Posterior vena cava (tissue), 2 donors: Measurements from ENCODE around the gene TSR1. TPM values are rescaled to one million over a fixed set of nuclear protein-coding genes. Genes with fewer than 3 reads are reported as not detected.
A peak's percentile ranks its signal among the peaks of the same experiment; 100 is the strongest.

Experiments used
- DNase-seq: peaks from one replicate; pipeline ENCODE4 v3.0.0-alpha.2; 2020; ENCODE audit warnings: low spot score
- intact Hi-C, 2 donors: fragments of 100-400 bp; cut with DNase I; formaldehyde crosslinking; loops; one replicate each; pipeline versions ENCODE4 v1.14.1 to v1.14.2; 2022 to 2023
- total RNA-seq, 2 donors: library from RNA; stranded (reverse); fragmentation: NEBNext Ultra II Directional; extraction: Animal tissue kit (Norgen Biotek cat#: 25700); gene quantifications; one replicate each; pipeline ENCODE4 v1.2.1, GENCODE V29; 2021
- donor health status: DM: yes; HTN: yes; CAD: no.
- donor health status: DM: yes; HTN: yes; CAD: no.

TSR1 gene
- total RNA-seq, 2 donors from 2014 or later: 20.8 to 24.0 TPM

DNA sequence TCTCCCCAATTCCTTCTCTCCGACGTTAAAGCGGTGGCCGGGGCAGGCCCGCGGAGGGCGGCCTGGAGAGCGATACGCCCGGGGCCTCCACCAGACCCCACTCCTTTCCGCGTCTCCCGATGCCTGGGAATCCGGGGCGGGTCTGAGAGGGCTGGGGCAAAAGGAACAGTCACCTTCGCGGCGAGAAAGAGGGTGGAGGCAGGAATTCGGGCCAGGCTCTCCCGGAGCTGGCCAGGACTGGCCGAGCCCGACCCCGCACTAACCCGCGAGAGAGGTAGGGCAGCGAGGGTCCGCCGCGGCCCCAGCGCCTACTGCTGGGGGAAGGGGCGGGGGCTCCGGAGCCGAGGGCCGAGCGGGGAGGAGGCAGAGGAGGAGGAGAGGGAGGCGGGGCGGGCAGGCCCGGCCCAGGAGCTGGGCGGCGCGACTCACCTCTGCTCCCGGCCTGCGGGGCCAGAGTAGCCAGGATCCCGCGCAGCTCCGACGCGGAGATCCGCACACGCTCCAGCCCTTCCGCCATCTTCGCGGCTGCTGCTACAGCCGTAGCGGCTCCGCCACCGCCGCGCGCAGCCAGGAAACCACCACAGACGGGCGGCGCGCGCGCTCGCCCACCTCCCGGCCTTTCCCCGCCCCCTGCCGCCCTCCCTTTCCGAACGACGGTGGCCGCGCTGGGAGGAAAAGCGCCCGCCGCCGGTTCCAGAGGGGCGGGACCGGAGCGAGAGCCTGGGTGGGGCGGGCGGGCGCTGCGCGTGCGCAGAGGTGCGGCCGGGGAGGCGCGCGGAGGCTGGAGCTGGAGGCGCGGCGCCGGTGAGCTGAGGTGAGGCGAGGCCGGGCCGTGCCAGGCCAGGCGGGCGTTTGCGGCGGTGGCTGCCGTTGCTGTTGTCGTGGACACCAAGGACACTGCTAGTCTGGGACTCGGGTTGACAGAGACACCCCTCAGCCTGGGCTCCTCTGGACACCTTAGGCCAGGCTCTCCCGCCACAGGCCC lies 32.8 kb downstream of the TSR1 start, which contains the start of the genes SMG6 and SRR:
Gene SMG6, minus strand, starts transcription at position 582 of the 985 bp plus-strand sequence. Its CDS starts 65 bp downstream, at position 517.
Gene SRR, plus strand, starts transcription at position 747 of the 985 bp plus-strand sequence. CDS start 11,611 bp downstream, outside the sequence.
- intact Hi-C loops: no loop called here
- DNase-seq: peak; percentile 98

DNA sequence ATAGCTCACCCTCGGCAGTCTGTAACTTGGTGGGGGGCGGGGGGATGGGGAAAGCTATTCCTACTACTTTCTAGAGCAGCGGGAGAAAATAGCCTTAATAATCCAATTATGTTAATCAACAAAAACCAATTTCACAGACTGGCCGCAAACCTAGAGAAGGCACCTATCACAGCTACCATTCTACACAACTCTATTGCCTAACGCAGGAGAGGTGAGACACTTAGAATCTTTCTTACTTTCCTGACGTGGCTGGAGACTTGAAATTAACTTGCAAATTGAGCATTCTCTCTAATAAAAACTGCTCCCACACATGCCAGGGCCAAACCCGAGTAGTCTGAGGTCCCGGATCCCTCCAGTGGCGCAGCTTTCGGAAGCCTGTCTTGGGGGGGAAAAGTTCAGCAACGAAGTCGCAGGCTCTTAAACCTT lies 33.5 kb downstream of the TSR1 start:
- DNase-seq: no peak
- intact Hi-C loops: no loop called here

DNA sequence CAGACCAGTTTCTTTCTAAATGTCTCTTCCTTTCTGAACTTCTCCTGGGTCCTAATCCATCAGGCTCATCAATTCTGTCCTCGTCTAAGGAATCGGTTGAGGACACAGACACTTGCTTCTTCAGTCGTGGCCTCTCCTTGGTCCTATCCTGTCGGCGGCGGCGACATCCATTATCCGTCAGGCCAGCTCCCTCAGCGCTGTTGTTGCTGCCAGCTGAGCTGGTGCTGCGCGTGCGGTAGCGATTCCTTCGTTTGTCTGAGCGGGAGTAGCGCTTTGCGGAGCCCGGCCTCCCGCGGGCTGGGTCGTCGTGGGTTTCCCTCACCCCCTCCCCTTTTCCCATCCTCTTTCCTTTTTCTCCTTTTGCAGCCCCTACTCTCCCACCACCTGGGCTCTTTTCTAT lies 36.5 kb downstream of the TSR1 start:
- DNase-seq: no peak
- intact Hi-C loops: no loop called here

DNA sequence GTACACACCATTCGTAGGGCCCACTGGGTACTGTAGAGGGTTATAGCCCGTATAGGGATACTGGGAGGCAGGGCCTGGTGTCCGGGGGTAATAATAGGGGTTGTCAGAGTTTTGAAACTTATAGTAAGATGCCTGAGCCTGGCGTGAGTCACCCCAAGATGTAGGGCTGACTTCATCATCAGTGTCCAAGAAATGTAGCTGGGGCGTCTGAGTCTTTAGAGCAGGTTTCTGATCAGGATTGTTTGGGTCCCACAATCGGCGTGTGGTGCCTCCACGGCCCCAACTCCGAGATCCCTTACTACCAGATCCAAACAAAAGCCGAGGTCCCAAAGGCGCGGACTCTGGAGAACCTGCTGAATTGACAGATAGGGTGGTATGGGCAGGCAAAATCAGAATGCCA lies 37.1 kb downstream of the TSR1 start:
- intact Hi-C loops: no loop called here
- DNase-seq: no peak

DNA sequence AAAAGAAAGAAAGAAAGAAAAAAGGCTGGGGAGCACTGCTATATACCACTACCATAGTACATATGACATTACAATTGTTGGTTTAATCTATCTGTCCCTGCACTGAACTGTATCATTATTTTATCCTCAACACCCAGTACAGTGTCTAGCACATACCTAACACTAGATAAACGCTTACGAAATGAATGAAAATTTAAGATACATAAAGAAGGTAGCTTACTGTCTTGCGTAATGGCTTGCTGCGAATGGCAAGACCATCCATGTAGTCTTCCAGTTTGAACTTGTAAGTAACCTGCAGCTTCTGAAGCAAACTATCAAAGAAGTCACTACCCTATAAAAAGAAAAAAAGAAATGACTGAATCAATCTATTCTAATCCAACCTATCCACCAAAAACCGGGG lies 39.2 kb downstream of the TSR1 start:
- intact Hi-C loops: no loop called here
- no peak for DNase-seq

DNA sequence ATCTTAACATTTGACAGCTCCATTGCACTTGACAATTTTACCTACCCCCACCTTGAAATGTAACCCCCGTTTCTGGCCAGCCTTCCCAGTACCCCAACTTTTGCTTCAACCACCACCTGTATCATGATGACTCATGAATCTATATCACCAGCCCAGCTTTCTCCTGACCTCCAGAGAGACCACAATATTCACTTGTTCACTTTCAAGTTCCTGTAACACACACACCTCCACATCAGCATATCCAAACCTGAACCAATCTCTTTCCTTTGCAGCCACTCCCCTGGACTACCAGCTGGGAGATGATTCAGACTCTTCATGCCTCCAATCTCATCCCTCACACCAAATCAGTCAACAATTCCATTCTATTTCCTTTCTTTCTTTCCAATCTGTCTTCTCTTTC lies 40.7 kb downstream of the TSR1 start:
- intact Hi-C loops: no loop called here
- DNase-seq: no peak

DNA sequence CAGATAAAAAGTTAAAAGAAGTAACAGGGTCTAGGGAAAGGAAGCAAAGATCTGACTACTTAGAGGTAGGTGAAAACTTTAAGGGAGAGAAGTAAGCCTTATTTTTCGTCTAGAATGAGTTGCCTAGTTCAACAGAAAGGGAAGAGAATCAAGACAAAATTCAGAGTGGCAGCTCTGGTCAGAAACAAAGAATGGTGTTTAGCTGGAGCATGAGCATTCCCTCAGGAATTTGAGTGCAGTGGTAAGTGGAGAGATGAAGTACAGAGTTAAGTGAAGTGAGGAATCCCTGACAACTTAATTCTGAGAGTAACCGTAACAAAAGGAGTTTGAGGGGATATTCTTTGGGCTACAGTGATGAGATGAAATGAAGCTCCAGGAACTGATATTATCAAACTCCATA lies 44.2 kb downstream of the TSR1 start:
- intact Hi-C loops: no loop called here
- no peak for DNase-seq

DNA sequence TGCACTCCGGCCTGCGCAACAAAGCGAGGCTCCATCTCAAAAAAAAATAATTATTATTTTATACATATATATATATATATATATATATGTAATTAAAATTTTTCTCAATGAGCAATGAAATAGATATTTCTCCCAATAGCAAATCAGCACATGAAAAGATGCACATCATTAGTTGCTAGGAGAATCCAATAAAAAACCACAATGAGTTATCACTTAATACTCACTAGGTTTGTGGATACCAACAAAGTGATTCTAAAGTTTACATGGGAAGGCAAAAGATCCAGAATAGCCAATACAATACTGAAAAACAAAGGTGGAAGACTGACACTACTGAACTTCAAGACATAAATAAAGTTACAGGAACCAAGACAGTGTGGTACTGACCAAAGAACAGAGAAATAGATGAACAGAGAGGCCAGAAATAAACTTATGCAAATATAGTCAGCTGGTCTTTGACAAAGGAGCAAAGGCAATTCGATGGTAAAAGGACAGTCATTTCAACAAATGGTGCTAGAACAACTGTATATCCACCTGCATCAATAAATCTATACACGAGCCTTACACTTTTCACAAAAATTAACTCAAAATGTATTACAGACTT lies 46.3 kb downstream of the TSR1 start:
- intact Hi-C loops: no loop called here
- DNase-seq: no peak

DNA sequence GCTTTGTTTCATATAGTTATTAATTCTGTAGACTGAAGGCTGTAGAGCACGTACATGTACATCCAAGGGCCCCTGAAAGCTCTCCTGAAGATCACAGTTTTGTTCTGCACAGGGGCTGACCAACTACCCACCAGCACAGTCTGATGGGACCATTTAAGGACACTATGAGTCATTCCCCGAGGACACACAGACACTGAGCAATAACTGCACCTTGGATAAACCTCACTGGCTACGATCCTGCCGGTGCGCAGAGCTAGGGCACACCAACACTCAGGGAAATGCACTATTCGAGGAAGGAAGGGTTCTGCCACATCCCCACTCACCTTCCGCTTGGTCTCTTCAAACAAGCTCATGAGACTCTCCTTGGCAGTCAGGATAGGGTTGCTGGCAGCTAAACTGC lies 53.0 kb downstream of the TSR1 start:
- intact Hi-C loops: no loop called here

DNA sequence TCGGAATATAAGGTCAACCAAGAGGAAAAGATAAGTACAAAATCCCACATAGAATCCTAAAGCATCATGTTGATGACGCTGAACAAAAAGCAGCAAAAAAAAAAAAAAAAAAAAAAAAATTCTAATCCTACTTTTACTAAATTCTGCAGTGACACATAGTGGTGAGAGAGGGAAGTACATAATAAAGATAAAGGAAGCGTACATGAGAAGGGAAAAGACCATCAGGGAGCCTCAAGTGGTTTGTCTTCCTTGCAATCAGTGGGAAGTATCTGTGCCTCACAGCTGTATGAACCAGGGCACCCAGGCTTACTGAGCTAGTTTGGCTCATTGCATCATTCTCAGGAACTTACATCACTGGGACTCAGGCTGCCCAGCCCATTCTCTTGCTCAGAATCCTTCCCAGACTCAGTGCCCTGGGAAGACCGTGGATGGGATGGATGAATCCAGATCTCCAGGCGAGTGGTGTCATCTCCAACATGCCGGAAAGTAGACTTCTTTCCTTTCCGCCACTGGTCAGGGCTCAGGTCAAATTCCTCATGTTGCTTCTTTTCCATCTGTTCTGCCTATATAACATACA lies 53.9 kb downstream of the TSR1 start:
- intact Hi-C loops: no loop called here
- no peak for DNase-seq

More for the DNA sequence above, 53.0 kb downstream of the TSR1 start:
- no peak for DNase-seq

DNA sequence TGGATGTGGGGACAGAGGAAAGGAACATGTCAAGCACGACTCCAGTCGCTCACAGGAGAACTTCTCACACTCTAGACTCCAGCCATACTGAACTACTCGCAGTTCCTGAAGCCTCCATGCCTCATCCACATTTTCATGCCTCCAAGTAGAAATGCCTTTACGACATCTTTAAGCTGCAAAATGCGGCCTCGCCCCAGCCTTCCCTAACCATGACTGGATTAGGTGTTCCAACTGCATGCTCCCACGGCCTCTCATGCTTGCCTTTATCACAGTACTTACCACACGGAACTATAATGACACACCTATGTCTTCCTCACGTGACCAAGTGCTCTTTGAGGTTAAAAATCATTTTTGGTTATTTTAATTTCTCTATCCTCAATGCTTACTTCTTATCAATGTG lies 56.5 kb downstream of the TSR1 start:
- no peak for DNase-seq
- intact Hi-C loops: loop anchor here in 1 of 2 donors (2.0 kb wide), 1 partner anchor 29 kb away; no protein-coding TSS in a partner anchor

DNA sequence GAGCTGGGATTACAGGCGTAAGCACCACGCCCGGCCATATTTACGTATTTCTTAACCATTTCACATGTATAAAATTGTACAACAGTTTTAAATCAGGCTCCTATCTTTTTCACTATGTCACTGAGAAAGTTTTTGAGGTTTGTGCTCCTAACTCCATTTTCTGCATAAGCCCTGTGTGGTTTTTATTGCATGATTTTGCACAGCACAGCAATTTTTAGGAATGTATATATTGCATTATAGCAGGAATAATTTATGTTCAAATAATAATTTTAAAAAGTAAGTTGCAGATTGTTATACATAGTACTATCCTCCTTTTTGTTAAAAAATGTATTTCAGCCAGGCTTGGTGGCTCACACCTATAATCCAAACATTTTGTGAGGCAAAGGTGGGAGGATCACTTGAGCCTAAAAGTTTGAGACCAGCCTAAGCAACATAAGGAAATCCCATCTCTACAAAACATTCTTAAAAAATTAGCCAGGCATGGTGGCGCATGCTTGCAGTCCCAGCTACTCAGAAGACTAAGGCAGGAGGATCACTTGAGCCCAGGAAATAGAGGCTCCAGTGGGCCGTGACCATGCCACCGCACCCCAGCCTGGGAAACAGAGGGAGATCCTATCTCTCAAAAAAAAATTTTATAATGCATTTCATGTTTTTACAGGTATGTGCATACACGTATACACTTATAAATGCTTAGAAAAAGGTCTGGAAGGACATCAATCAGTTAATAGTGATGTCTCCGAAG lies 58.7 kb downstream of the TSR1 start:
- DNase-seq: no peak
- intact Hi-C loops: loop anchor here in 1 of 2 donors (2.0 kb wide), 1 partner anchor 27 kb away; no protein-coding TSS in a partner anchor

DNA sequence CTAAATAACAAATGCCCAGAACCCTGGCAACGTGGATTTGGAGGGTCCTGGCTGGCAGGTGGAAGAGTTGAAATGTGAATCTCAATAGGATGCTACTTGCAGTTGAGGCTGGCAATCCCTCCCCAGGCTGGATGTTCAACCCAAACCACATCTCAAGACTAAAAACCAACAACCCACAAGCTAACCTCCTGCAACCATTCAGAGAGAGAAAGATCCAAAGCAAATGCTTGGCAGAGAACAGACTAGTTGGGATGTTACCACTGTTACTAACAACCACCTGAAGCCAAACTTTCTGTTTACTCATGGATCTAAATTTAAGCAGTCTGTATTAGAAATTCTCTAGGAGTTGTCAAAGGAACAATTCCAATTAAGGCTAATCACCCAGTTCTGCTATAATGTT lies 60.5 kb downstream of the TSR1 start:
- intact Hi-C loops: no loop called here
- no peak for DNase-seq

DNA sequence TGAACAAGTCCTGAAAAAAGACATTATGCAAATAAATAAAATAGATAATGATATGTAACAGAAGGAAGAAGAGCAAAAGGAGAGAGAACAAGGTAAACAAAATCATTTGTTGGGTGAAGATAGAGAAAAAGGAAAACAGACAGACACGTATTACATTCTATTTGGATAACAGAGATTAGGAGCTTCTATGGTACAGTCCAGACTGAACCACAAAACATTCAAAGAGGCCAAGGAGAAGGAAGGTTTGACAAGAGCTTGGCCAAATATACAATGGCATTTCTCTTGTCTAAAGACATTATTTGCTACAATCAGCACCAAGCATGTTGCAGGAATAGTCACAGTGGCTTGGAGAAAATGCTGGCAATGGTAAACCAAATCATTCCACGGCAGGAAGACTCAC lies 61.8 kb downstream of the TSR1 start:
- DNase-seq: no peak
- intact Hi-C loops: no loop called here

Other genes starting within 250 kb of the TSR1 start
- 10 to 100 TPM; 36.2 to 43.8 TPM for gene SMG6, start 32.7 kb downstream of the TSR1 start, total RNA-seq
- gene SRR, start 32.5 kb downstream of the TSR1 start, total RNA-seq: 10 to 100 TPM in 1 of 2 donors, 1 to 10 TPM in 1; 7.4 to 10.9 TPM
- 10 to 100 TPM; 38.7 to 42.9 TPM for gene SGSM2, start 1.0 kb upstream of the TSR1 start, total RNA-seq
- gene MNT, start 64.6 kb upstream of the TSR1 start, total RNA-seq: 10 to 100 TPM; 26.0 to 27.2 TPM
- gene METTL16, start 175.4 kb upstream of the TSR1 start, total RNA-seq: 10 to 100 TPM; 27.6 to 29.4 TPM